Measurements from ENCODE around the gene DCAF17.

DNA sequence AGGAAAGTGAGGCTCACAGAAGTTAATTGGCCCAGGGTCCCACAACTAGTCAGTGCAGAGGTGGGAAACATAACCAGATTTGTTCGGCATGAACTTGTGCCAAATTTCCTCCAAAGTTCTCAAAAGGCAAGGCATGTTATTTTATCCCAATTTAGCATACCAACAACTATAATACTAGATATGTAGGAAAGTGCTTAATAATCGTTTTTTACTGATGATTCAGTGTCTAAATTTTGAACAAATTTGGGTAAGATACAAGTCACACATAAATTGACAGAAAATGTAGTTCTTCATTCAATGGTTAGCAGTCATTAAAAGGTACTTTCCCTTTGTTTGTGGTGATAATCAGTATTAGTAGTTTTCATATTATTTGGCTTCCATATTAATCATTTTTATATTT lies 49.8 kb downstream of the DCAF17 start:
- TF ChIP-seq POLR2A (IDR thresholded peaks at IDR 0.05), result no peak
- TF ChIP-seq, protein P1, sequence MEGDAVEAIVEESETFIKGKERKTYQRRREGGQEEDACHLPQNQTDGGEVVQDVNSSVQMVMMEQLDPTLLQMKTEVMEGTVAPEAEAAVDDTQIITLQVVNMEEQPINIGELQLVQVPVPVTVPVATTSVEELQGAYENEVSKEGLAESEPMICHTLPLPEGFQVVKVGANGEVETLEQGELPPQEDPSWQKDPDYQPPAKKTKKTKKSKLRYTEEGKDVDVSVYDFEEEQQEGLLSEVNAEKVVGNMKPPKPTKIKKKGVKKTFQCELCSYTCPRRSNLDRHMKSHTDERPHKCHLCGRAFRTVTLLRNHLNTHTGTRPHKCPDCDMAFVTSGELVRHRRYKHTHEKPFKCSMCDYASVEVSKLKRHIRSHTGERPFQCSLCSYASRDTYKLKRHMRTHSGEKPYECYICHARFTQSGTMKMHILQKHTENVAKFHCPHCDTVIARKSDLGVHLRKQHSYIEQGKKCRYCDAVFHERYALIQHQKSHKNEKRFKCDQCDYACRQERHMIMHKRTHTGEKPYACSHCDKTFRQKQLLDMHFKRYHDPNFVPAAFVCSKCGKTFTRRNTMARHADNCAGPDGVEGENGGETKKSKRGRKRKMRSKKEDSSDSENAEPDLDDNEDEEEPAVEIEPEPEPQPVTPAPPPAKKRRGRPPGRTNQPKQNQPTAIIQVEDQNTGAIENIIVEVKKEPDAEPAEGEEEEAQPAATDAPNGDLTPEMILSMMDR (IDR thresholded peaks at IDR 0.05 in 8 of 11, conservative IDR thresholded peaks at IDR 0.05 in 3 of 11), result no peak

All from spleen (tissue), 7 donors.